ELR (cell line): ENCODE measurements around the gene SSBP3.
A peak's percentile ranks its signal among the peaks of the same experiment; 100 is the strongest.
"Not testable (repeated sequence)": the region's sequence is repeated elsewhere in the genome, so short reads cannot be mapped to it uniquely, and the experiment has no call there.

Experiments used
- DNase-seq: peaks from one replicate; pipeline ENCODE4 v3.0.0-alpha.2; 2015; ENCODE audit warnings: low read depth

Gene SSBP3

DNA sequence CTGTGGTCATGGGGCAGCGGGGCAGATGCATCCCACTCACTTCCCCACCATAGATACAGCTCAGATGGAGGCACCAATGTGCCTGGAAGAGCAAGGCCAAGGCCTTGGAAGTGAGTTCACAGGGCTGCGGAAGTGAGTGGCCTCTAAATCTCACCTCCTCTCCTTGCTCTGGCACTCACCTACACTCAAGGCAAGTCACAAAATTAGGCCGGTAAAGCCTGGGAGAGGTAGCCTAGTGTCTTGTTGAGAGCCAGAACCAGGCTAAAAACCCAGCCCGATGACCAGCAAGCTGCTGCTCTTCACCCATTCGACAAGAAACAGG, 57.5 kb downstream of the SSBP3 start:
- no peak for DNase-seq

DNA sequence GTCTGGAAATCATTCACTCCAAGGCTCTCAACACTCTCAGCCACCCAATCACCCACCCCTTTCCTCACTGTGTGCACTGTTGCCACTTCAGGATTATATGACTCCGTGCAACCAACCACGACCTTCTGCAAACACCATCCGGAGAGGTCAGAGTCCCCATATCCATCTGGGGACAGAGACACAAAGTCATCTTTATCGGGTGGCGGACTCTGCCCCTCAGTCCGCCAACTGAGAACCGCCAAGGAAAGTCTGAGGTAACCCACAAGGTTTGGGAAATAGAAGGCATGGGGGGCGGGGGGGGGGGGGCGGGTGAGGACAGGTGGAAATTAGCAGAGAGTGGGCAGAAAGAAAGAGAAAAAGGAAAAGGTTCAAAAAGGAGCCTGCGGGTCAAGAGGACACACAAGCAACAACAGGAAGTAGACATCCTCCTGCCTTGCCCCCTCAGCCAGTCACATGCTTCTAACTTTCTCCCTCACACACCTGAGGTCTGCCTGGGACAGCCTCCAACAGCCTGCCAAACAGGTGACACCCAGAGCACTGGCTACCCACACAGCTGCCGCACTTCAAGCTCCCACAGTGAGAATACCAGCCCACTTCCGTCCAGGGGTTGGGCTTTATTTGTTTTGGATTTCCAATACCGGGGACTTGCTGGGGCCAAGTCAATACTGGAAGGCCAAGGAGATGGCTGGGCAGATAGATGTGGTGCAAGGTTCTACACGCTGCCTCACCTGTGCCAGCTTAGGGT, 58.1 kb downstream of the SSBP3 start:
- DNase-seq: no peak

DNA sequence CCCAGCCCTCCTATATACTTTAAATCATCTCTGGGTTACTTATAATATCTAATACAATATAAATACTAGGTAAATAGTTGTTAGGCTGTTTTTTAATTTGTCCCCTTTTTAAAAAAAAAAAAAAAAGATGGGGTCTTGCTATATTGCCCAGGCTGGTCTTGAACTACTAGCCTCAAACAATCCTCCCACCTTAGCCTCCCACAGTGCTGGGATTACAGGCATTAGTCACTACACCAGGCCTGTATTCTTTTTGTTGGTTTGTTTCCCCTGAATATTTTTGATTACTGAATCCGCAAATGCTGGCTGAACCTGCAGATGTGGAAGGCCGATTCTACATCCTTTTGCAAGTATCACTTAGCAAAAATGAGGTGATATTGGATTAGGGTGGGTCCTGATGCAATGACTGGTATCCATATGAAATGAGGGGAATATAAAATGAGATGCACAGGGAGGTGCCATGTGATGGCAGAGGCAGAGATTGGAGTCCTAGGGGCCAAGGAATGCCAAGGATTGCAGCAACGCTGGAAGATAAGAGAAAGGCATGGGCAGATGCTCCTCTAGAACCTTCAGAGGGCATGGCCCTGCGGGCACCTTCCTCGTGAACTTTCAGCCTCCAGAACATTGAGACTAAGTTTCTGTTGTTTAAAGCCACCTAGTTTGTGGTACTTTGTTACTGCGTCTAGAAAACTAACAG, 58.8 kb downstream of the SSBP3 start:
- no peak for DNase-seq

DNA sequence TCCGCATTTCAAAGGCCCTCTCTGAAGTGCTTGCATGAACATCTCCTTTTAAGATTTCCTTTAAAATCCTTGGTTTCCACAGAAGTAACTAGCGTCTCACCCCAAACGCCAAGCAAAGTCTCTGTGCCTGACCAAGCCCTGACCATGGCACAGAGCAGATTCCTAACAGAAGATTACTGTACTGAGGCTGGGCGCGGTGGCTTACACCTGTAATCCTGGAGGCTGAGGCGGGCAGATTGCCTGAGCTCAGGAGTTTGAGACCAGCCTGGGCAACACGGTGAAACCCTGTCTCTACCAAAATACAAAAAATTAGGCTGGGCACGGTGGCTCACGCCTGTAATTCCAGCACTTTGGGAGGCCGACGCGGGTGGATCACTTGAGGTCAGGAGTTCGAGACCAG, 60.6 kb downstream of the SSBP3 start:
- not testable (repeated sequence) for DNase-seq

DNA sequence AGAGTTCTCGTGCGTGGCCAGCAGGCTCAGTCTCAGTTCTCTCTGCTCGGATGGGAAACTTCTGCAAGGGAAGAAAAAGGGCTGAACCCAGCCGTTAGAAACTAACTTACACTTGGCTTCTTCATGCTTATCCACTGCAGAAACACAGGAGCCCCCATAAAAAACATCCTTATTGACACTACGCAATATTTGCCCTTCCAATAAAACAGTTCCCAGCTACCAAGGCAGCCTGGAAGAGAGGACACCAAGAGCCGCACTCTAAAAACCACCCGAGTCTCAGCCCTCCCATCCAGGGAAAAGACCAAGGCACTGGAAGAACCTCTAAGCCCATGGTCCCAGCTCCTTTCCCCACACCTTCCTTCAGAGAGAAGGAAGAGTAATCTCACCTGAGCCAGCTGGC, 61.1 kb downstream of the SSBP3 start:
- no peak for DNase-seq

DNA sequence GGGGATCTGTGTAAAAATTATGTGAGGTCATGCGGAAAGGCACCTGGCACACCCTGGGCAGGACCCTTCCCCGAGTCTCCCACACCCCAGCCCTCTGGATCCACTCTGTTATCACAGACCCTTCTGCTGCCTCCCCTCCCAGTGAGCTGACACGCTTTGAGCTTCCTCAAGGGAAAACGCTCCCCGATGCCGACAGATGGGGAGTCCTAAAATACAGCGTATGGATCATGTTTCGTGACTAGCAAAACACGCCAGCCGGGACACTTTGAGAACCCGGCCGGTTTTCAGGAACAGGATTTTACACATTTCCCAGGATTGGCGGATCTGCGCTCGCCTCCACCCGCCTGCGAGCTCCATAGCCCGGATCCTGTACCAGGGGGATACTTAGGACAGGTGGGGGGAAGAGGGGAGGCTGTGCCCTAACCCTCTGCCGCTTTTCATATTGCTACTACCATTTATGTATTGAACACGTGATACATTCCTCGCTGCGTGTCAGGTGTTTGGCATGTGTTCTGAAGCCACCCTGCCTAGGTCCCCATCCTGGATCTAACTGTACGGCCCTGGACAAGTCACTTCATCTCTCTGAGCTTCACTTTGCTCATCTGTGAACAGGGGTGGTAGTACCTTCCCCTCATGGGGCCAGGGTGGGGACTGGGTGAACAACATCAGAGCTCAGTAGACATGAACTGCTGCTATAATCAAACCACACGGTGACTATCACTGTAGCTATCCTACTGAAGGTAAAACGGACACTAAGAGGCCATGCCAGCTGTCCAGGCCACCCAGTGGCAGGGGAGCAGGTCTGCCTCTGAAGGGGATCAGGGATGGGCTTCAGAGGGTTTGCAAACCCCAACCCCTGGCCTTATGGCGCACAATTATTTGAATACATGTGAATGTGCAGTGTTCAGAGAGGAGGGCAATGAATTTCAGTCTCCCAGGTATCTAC, 63.2 kb downstream of the SSBP3 start:
- DNase-seq: no peak

DNA sequence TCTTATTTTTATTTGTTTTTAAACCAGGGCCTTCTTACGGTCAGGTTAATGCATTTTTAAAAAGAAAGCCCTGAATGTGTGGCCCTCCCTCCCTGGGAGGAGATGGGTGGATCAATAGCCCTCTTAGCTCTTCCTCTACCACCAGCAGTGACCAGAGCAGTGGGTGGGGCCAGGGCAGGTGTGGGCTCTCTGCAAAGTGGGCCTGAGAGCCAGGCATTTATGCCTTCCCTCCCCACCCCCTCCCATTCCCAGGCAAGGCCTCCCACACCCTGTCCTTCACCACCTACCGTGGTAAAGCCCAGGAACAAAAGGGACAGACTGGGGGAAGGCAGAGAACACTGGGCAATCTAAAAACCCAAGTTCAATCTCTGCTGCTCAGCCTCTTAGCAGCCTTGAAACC, 63.9 kb downstream of the SSBP3 start:
- DNase-seq: no peak

DNA sequence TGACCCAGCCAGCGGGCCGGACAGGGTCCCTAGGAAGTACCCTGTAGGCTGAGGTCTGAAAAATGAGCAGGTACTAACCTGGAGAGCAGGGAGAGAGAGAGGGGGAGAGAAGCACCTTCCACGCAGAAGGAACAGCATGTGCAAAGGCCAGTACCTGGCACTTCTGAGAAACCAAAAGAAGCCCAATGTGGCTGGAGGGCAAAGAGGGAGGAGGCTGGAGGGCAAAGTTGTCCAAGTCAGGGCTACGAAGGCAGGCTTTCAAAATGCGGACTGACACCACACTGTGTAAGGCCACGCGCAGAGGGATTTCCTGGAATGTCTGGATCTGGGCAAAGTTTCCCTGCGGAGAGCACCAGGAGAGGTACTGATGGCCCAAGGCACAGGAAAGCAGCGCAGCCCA, 64.4 kb downstream of the SSBP3 start:
- no peak for DNase-seq

DNA sequence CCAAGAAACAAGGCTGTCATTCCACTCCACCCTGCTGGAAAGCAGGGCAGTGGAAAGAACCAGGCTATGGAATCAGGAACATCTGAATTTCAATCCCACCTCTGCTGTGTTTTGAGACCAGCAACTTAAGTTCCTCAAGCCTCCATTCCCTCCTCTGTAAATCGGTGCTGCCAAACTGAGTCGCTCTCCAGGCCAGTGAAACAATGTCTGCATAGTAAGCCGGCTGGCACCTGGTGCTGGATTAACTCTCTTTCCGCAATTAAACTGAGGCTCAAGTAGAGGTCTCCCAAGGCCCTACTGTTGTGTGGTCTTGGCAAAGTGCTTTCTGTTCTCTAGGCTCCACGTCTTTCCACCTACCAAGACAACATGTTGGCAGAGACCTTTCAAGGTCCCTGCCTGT, 65.3 kb downstream of the SSBP3 start:
- no peak for DNase-seq

DNA sequence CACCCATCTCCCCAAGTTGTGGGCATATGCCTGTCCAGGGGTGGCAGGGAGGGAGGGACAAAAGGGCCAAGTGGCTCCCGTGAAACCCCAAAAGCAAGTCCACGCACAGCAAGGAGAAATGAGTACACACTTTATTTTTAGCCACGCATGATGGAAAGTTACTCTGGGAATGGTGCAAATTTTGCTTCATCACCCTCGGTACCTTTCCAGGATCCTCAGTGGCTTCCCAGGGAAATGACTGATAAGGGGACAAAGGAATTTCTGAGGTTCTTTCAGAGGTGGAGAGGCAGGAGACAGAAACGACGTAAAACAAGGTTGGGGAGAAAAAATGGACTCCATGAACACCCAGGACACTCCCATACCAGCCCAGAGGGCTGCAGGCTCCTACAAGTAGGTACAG, 65.8 kb downstream of the SSBP3 start:
- no peak for DNase-seq

DNA sequence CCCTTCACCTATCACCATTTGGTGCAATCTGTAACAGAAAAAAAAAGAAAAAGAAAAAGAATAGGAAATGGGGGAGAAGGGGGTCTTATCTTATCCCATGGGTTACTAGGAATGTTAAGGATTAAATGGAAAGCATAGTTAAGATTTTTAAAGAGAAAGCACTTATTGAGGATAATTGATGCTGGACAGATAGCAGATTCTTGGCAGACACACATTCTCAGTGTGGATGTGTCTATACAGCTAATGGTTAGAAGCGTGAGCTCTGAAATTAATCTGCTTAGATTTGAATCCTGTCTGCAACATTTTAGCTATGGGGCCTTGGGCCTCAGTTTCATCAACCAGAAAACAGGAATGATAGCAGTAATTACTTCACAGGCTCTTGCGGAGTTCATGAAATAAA, 67.1 kb downstream of the SSBP3 start:
- no peak for DNase-seq

DNA sequence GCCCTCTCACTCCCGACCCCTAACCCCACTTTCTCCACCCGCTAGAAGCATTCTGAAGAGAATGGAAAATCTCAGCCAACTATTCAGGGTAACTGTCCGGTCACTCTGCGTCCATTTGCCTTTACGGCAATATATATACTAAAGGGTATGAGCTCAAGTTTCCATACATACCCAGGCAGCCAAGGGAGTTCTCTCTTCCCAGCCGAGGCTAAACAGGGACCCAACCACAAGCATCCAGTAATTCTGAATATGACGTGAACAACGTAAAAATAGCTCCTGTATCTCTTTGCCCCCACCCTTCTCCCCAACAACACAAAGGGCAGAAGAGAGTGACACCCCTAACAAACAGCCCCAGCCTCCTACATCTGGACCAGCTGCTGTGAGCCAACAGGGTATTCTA, 67.7 kb downstream of the SSBP3 start:
- DNase-seq: no peak

DNA sequence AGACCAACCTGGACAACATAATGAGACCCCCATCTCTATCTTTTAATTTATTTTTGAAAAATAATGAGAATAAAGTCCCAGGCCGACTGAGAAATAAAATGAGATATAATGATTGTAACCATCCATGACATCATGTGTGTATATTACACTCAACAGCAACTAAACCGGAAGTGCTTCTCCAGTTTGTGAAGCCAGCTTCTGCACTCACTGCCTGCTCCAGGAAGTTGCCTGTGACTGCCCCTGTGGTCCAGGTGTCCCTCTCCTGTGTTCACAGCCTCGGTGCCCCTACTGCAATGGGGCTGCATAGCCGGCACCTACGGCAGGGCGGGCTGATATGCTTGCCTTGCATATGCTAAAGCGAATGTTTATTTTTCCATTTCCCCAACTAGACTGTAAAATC, 68.3 kb downstream of the SSBP3 start:
- peak; percentile 55 for DNase-seq

DNA sequence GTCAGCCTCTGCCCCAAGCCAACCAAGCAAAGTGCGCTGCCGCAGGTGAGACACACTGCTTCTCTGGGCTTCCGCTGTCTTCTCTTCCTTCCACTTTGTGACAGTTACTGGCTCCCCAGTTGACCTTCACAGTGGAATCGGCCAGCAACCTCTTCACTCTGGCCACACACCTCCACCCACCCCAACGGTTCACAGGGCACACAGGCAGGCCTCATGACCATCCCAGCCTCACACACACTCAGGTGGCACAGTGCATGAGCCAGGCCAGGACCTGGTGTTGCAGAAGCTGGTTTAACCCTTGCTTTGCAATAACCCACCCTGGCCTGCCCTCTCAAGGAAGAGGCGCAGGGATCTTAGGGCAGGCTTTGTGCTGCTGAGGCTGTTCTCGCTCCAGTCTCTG, 69.2 kb downstream of the SSBP3 start:
- no peak for DNase-seq

DNA sequence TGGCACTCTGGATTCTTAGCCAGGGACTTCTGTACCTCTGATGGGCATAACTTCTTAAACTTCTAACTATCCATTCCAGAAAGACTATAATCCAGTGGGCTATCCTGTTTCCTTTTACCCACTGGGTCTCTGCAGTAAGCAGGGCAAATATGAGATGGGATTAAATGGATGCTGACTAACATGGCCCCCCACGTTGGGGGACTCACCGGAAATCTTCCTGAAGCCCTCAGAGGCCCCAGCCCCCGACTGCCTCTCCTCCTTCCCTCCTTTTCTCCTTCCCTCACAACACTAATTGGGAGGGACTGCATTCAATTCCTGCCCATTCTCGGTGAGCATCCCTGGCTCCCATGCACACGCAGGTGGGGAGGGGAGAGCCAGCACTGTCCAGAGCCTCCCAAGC, 70.1 kb downstream of the SSBP3 start:
- DNase-seq: no peak

DNA sequence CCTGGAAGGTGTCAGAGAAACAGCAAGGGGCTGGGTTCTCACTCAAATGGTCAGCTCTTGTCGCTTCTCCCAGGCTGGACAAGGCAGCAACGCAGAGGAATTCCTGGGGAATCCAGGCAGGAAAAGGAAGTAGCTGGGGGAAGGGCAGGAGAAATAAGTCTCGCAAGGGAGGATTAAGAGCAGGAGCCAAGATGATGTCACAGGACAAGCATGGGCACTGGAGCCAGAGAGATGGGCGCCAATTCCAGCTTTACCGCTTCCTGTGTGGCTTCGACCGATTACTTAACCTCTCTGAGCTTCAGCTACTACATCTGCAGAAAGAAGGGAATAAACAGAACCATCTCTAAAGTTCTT, 70.5 kb downstream of the SSBP3 start:
- peak; percentile 96 for DNase-seq

DNA sequence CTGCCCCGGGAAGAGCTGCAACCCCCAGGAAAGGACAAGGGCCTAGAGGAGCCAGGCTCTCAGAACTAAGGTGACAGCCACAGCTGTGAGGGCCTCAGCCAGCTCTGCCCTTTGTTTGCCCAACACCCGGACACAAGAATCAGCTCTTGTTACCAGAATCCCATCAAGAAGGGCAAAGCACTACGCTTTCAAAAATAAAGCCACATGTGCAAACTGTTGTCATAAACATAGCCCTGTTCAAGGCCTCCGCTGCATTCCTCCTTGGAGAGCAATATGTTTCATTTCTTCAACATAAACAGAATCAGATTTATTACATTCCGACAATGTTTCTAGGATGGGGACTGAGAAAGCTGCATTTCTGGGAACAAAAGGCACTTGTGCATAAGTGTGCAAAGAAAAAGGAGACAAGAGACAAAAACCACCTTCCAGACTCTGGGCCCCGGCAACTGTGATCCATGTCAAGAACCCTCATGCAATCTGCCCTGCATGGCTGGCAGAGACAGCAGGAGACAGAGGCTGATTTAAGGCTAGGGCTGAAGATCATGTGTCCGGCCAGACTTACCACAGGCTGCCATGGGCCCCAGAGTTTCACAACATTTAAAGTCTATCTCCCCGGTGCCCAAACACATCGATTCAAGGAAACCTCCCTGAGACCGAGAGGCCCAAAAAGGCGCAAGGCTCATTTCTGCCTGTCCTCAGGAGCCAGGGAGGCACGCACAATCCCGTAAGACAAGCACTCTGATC, 71.0 kb downstream of the SSBP3 start:
- DNase-seq: peak; percentile 47

DNA sequence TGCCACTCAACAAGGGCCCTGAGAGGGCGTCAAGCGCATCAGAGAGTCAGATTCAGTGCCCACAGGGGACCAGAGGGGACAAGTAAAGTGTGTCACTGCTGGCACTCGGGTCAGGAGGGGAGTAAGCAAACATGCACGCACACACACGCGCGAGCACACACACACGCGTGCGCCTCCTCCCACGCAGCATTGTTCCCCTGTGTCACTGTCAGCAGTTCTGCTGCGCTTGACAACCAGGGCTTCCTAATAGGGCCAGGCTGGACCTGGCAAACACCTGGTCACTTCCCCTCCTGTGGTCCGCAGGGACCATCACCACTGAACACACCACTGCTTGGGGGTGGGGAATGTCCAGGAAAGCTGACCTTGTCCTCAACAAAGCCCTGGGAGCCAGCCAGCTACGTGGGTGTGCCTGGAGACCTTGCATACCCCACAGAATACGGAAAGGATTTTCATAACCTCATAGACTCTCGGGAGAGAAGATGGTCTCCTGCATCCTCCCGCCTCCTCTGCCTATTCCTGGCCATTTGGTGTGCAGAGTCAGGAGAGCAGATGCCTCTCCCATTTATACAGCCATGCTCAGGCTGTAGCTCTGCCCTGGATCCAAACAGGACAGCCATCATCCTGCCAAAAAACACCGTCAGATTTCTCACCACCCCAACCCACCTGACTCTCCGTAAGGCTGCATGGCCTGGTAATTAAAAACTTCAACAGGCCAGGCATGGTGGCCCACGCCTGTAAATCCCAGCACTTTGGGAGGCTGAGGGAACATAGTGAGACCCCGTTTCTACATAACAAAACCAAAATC, 73.2 kb downstream of the SSBP3 start:
- no peak for DNase-seq

DNA sequence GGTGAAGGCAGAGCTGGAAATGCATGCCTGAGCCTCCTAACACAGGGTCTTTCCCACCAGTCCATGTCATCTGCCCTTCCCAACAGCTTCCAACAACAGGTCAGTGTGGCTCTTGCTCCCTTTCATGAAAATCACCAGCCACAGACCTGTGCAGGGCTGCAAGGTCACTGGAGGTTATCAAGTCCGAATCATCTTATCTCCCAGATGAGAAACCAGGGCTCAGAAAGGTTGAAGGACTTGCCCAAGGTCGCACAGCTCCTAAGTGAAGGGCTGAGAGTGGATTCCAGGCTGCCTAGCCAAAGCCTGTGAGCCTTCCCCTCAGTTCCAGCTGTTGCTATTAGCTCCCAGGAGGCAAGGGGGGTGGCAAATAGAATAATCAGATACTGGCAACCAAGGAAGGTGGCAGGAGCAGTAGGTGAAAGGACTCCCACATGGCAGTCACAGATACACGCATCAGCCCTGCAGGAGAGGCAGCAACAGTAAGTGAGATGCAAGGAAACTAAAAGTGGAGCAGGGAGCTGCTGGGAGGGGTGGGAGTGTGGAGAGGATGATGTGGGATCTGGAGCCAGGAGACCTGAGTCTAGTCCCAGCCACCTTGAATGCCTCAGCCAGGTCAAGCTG, 74.2 kb downstream of the SSBP3 start:
- no peak for DNase-seq

DNA sequence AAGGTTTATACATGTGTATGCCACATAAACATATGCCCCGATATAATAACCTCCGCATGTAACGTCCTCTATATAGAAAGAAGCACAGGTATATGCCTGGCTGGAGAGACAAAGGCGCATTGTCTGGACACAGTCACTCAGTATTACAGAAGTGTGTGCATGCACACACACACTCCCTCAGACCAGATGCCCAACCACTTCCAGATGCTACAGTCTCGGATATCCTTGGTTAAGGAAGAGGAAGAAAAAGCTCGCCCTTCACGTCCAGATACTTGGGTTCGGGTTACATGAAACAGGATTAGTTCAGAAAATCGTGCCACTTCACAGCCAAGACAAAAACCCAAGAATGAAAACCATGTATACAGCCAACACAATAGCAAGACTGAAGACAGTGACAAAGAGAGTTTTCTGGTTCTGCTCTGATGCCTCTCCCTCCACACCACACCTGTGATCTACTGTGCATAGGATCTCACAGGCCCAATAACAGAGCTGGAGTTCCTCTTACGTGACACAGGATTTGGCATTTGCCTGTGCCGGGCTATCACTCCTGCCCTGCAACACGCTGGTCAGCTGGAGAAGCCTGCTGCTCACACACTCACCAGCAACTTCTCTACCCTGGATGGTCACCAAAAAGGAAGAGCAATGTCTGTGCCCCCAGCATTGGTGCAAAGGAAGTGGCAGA, 75.0 kb downstream of the SSBP3 start:
- no peak for DNase-seq
